ENCODE measurements around the gene ACTG1. TPM values are rescaled to one million over a fixed set of nuclear protein-coding genes. Genes with fewer than 3 reads are reported as not detected.

Gene ACTG1
- total RNA-seq, 1 experiment from 2014 or later = 2,327 TPM

GRCh38 chr17:81553018-81553615, 40.5 kb upstream of the ACTG1 start:
- no peaks in the 10 kb centered on the region for H3K9me3 Mint-ChIP-seq (ENCODE audit: low read depth, unreplicated experiment)

GRCh38 chr17:81552244-81553017, 39.8 kb upstream of the ACTG1 start, which contains the start of gene FAAP100:
FAAP100 (minus strand) TSS chr17:81552353; CDS start chr17:81552330, 23 bp downstream.
- Mint-ChIP-seq H3K36me3 (ENCODE audit: insufficient read depth, unreplicated experiment) (peaks cover 94% of the 10 kb centered on the region), H3K27me3 (ENCODE audit: unreplicated experiment) (no peaks in the 10 kb centered on the region), H3K9me3 (ENCODE audit: low read depth, unreplicated experiment) (no peaks in the 10 kb centered on the region), H3K4me3 (ENCODE audit: low read depth, unreplicated experiment) (peak within 1 kb of the TSS; percentile 92), H3K4me1 (ENCODE audit: low read depth, unreplicated experiment) (peaks cover 18% of the 10 kb centered on the region), H3K27ac (ENCODE audit: unreplicated experiment) (peak within 1 kb of the TSS; percentile 85)
- TF ChIP-seq CTCF (IDR thresholded peaks at IDR 0.05; ENCODE audit: unreplicated experiment) = no peak
- DNase-seq = peak; percentile 90
- CTCF ChIA-PET = interaction anchor here (0.6 to 1.8 kb wide), 6 partner anchors 9 to 192 kb away, joined by 3 to 10 read pairs (median 3); no protein-coding TSS in a partner anchor
- BruUV-seq (replicated peaks) = no TSS peak
- intact Hi-C loops (cut with micrococcal nuclease; ENCODE audit: unreplicated experiment) = loop anchor here (2.0 kb wide), 1 partner anchor 48 kb away; no protein-coding TSS in a partner anchor

More at GRCh38 chr17:81553018-81553615, 40.5 kb upstream of the ACTG1 start:
- peak overlapping the region; percentile 82 for H3K27ac Mint-ChIP-seq (ENCODE audit: unreplicated experiment)
- CTCF ChIA-PET = interaction anchor here (0.9 to 1.8 kb wide), 5 partner anchors 10 to 35 kb away, joined by 3 to 10 read pairs (median 3); no protein-coding TSS in a partner anchor
- H3K36me3 Mint-ChIP-seq (ENCODE audit: insufficient read depth, unreplicated experiment) = peaks cover 94% of the 10 kb centered on the region
- H3K27me3 Mint-ChIP-seq (ENCODE audit: unreplicated experiment) = no peaks in the 10 kb centered on the region
- no TSS peak for BruUV-seq (replicated peaks)
- intact Hi-C loops (cut with micrococcal nuclease; ENCODE audit: unreplicated experiment) = loop anchor here (2.0 kb wide), 1 partner anchor 48 kb away; no protein-coding TSS in a partner anchor
- H3K4me1 Mint-ChIP-seq (ENCODE audit: low read depth, unreplicated experiment) = peaks cover 24% of the 10 kb centered on the region
- DNase-seq = peak; percentile 67
- H3K4me3 Mint-ChIP-seq (ENCODE audit: low read depth, unreplicated experiment) = peak overlapping the region; percentile 92
- no peak for TF ChIP-seq CTCF (IDR thresholded peaks at IDR 0.05; ENCODE audit: unreplicated experiment)

GRCh38 chr17:81551458-81552243, 39.1 kb upstream of the ACTG1 start:
- DNase-seq = peak; percentile 32
- intact Hi-C loops (cut with micrococcal nuclease; ENCODE audit: unreplicated experiment) = loop anchor here (2.0 kb wide), 1 partner anchor 49 kb away; no protein-coding TSS in a partner anchor
- BruUV-seq (replicated peaks) = no TSS peak
- CTCF ChIA-PET = interaction anchor here (0.6 to 1.8 kb wide), 3 partner anchors 14 to 191 kb away, joined by 3 to 10 read pairs (median 3); no protein-coding TSS in a partner anchor
- peaks cover 12% of the 10 kb centered on the region for H3K4me1 Mint-ChIP-seq (ENCODE audit: low read depth, unreplicated experiment)
- peak overlapping the region; percentile 85 for H3K27ac Mint-ChIP-seq (ENCODE audit: unreplicated experiment)
- H3K36me3 Mint-ChIP-seq (ENCODE audit: insufficient read depth, unreplicated experiment) = peaks cover 94% of the 10 kb centered on the region
- peak overlapping the region; percentile 92 for H3K4me3 Mint-ChIP-seq (ENCODE audit: low read depth, unreplicated experiment)
- no peaks in the 10 kb centered on the region for H3K27me3 Mint-ChIP-seq (ENCODE audit: unreplicated experiment)
- no peak for TF ChIP-seq CTCF (IDR thresholded peaks at IDR 0.05; ENCODE audit: unreplicated experiment)
- no peaks in the 10 kb centered on the region for H3K9me3 Mint-ChIP-seq (ENCODE audit: low read depth, unreplicated experiment)

Data from Calu3 (cell line).